ENCODE data around the gene PCSK9.

The PCSK9 gene

GRCh38 chr1:55057270-55057955, 18.1 kb downstream of the PCSK9 start:
- no peak for TF ChIP-seq CTCF (conservative IDR thresholded peaks at IDR 0.05)
- H3K27ac ChIP-seq: no peak overlapping the region

GRCh38 chr1:55057956-55058298, 18.6 kb downstream of the PCSK9 start:
- no peak overlapping the region for H3K27ac ChIP-seq
- TF ChIP-seq CTCF (conservative IDR thresholded peaks at IDR 0.05): no peak

GRCh38 chr1:55059302-55060132, 20.2 kb downstream of the PCSK9 start:
- H3K27ac ChIP-seq: no peak overlapping the region
- TF ChIP-seq CTCF (conservative IDR thresholded peaks at IDR 0.05): no peak

GRCh38 chr1:55060133-55060999, 21.0 kb downstream of the PCSK9 start:
- TF ChIP-seq CTCF (conservative IDR thresholded peaks at IDR 0.05): no peak
- no peak overlapping the region for H3K27ac ChIP-seq

GRCh38 chr1:55061000-55061705, 21.8 kb downstream of the PCSK9 start:
- H3K27ac ChIP-seq: no peak overlapping the region
- no peak for TF ChIP-seq CTCF (conservative IDR thresholded peaks at IDR 0.05)

GRCh38 chr1:55061706-55062321, 22.5 kb downstream of the PCSK9 start:
- H3K27ac ChIP-seq: no peak overlapping the region
- no peak for TF ChIP-seq CTCF (conservative IDR thresholded peaks at IDR 0.05)
